Measurements from ENCODE around the gene ATRNL1. TPM values are rescaled to one million over a fixed set of nuclear protein-coding genes. Genes with fewer than 3 reads are reported as not detected.
"Not testable (repeated sequence)": the region's sequence is repeated elsewhere in the genome, so short reads cannot be mapped to it uniquely, and the experiment has no call there.

Gene ATRNL1
- total RNA-seq, 4 donors from 2014 or later, result 0.44 to 1.4 (median 1.1) TPM

GRCh38 chr10:115818012-115818411 lies 724.8 kb downstream of the ATRNL1 start:
- Histone ChIP-seq H3K27ac (no peak overlapping the region), H3K27me3 (no peaks in the 10 kb centered on the region), H3K9me3 (no peaks in the 10 kb centered on the region), H3K4me1 (no peaks in the 10 kb centered on the region), H3K4me3 (no peak overlapping the region), H3K36me3 (no peaks in the 10 kb centered on the region)
- DNase-seq (ENCODE audit: low spot score in 2 of 2), result no peak
- no peak for TF ChIP-seq CTCF (IDR thresholded peaks at IDR 0.05)
- no peak for TF ChIP-seq POLR2A (IDR thresholded peaks at IDR 0.05)
- TF ChIP-seq POLR2AphosphoS5 (IDR thresholded peaks at IDR 0.05), result no peak
- no peak for TF ChIP-seq EP300 (IDR thresholded peaks at IDR 0.05)
- 32% methylated on average over 2 of the region's 2 CpGs for WGBS

- no peak for DNase-seq (ENCODE audit: low spot score in 2 of 2)
- no peak for TF ChIP-seq CTCF (IDR thresholded peaks at IDR 0.05)
- TF ChIP-seq POLR2A (IDR thresholded peaks at IDR 0.05), result no peak
- no peak for TF ChIP-seq POLR2AphosphoS5 (IDR thresholded peaks at IDR 0.05)
- no peak for TF ChIP-seq EP300 (IDR thresholded peaks at IDR 0.05)
- Histone ChIP-seq H3K27me3 (no peaks in the 10 kb centered on the region), H3K27ac (no peak overlapping the region), H3K9me3 (no peaks in the 10 kb centered on the region), H3K36me3 (no peaks in the 10 kb centered on the region), H3K4me3 (no peak overlapping the region), H3K4me1 (peaks cover 4% of the 10 kb centered on the region)
- 89% methylated on average over 9 of the region's 9 CpGs for WGBS
Measured at GRCh38 chr10:115826396-115826795, 733.2 kb downstream of the ATRNL1 start.

GRCh38 chr10:115827231-115828009 lies 734.3 kb downstream of the ATRNL1 start:
- peaks cover 4% of the 10 kb centered on the region for H3K4me1 ChIP-seq
- H3K36me3 ChIP-seq, result no peaks in the 10 kb centered on the region
- no peak overlapping the region for H3K4me3 ChIP-seq
- 61% methylated on average over 6 of the region's 6 CpGs for WGBS
- no peaks in the 10 kb centered on the region for H3K27me3 ChIP-seq
- no peak overlapping the region for H3K27ac ChIP-seq
- peak in 1 of 3 donors; percentile 50 for TF ChIP-seq POLR2AphosphoS5 (IDR thresholded peaks at IDR 0.05)
- no peak for TF ChIP-seq CTCF (IDR thresholded peaks at IDR 0.05)
- no peak for TF ChIP-seq EP300 (IDR thresholded peaks at IDR 0.05)
- no peak for DNase-seq (ENCODE audit: low spot score in 2 of 2)
- H3K9me3 ChIP-seq, result no peaks in the 10 kb centered on the region

- not testable (repeated sequence) for H3K27me3 ChIP-seq; H3K4me1 ChIP-seq; H3K9me3 ChIP-seq; H3K27ac ChIP-seq; H3K36me3 ChIP-seq; DNase-seq (ENCODE audit: low spot score in 2 of 2); H3K4me3 ChIP-seq
- 90% methylated on average over 4 of the region's 4 CpGs for WGBS
Measured at GRCh38 chr10:115828182-115828581, 735.0 kb downstream of the ATRNL1 start.

GRCh38 chr10:115829521-115830205 lies 736.5 kb downstream of the ATRNL1 start:
- no peaks in the 10 kb centered on the region for H3K9me3 ChIP-seq
- TF ChIP-seq EP300 (IDR thresholded peaks at IDR 0.05) (no peak), CTCF (IDR thresholded peaks at IDR 0.05) (no peak), POLR2A (IDR thresholded peaks at IDR 0.05) (no peak), POLR2AphosphoS5 (IDR thresholded peaks at IDR 0.05) (no peak)
- peaks cover 4% of the 10 kb centered on the region for H3K4me1 ChIP-seq
- H3K36me3 ChIP-seq, result no peaks in the 10 kb centered on the region
- H3K27ac ChIP-seq, result no peak overlapping the region
- H3K4me3 ChIP-seq, result no peak overlapping the region
- 45% methylated on average over 3 of the region's 3 CpGs for WGBS
- no peaks in the 10 kb centered on the region for H3K27me3 ChIP-seq
- DNase-seq (ENCODE audit: low spot score in 2 of 2), result no peak

Measured in suprapubic skin (tissue), 4 donors.